ENCODE measurements around the gene PERCC1. TPM values are rescaled to one million over a fixed set of nuclear protein-coding genes. Genes with fewer than 3 reads are reported as not detected.
A peak's percentile ranks its signal among the peaks of the same experiment; 100 is the strongest.
"Not testable (repeated sequence)": the region's sequence is repeated elsewhere in the genome, so short reads cannot be mapped to it uniquely, and the experiment has no call there.

The PERCC1 gene
- total RNA-seq, 1 donor from 2014 or later: not detected

- TF ChIP-seq, protein P1, sequence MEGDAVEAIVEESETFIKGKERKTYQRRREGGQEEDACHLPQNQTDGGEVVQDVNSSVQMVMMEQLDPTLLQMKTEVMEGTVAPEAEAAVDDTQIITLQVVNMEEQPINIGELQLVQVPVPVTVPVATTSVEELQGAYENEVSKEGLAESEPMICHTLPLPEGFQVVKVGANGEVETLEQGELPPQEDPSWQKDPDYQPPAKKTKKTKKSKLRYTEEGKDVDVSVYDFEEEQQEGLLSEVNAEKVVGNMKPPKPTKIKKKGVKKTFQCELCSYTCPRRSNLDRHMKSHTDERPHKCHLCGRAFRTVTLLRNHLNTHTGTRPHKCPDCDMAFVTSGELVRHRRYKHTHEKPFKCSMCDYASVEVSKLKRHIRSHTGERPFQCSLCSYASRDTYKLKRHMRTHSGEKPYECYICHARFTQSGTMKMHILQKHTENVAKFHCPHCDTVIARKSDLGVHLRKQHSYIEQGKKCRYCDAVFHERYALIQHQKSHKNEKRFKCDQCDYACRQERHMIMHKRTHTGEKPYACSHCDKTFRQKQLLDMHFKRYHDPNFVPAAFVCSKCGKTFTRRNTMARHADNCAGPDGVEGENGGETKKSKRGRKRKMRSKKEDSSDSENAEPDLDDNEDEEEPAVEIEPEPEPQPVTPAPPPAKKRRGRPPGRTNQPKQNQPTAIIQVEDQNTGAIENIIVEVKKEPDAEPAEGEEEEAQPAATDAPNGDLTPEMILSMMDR (IDR thresholded peaks at IDR 0.05): no peak
- Mint-ChIP-seq H3K27ac (ENCODE audit: unreplicated experiment) (no peak overlapping the region), H3K9me3 (ENCODE audit: low read depth) (no peaks in the 10 kb centered on the region), H3K36me3 (ENCODE audit: low read depth) (peaks cover 2% of the 10 kb centered on the region), H3K27me3 (ENCODE audit: low read depth) (no peaks in the 10 kb centered on the region), H3K4me3 (ENCODE audit: unreplicated experiment) (no peak overlapping the region), H3K4me1 (ENCODE audit: low read depth) (peaks cover 6% of the 10 kb centered on the region)
- peak; percentile 78 for DNase-seq (ENCODE audit: low spot score)
Observed at GRCh38 chr16:1465567-1465915, 34.7 kb downstream of the PERCC1 start.

- H3K27me3 Mint-ChIP-seq (ENCODE audit: low read depth): no peaks in the 10 kb centered on the region
- no peaks in the 10 kb centered on the region for H3K9me3 Mint-ChIP-seq (ENCODE audit: low read depth)
- H3K4me1 Mint-ChIP-seq (ENCODE audit: low read depth): peaks cover 11% of the 10 kb centered on the region
- DNase-seq (ENCODE audit: low spot score): peak; percentile 72
- H3K4me3 Mint-ChIP-seq (ENCODE audit: unreplicated experiment): no peak overlapping the region
- no peak overlapping the region for H3K27ac Mint-ChIP-seq (ENCODE audit: unreplicated experiment)
- TF ChIP-seq, protein P1 (IDR thresholded peaks at IDR 0.05): no peak
- H3K36me3 Mint-ChIP-seq (ENCODE audit: low read depth): peaks cover 2% of the 10 kb centered on the region
Observed at GRCh38 chr16:1466054-1466453, 35.2 kb downstream of the PERCC1 start.

DNA sequence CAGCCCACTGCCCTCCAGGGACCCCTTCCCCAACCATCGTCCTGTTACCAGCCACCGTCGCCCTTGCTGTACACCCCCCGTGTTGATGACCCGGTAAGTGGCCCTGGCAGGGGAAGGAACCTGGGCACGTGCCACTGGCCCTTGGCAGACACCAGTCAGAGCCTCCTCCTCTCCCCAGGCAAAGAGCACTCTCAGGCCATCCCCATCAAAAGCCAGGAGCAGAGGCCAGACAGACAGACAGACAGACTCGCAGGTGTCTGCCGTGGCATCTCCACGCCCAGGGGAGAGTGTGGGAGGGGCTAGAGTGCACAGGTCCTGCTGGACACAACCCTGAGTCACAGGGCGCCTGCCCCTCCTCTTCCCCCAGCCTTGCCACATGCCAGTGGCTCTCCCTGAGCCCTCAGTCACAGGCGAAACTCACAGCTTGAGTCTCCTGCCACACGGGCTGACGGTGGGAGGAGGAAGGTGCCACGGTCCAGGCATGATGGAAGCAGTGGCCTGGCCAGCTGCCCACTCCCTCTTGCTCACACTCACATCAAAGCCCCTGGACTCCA, 36.2 kb downstream of the PERCC1 start:
- H3K4me3 Mint-ChIP-seq (ENCODE audit: unreplicated experiment): no peak overlapping the region
- H3K27ac Mint-ChIP-seq (ENCODE audit: unreplicated experiment): peak overlapping the region; percentile 32
- no peaks in the 10 kb centered on the region for H3K36me3 Mint-ChIP-seq (ENCODE audit: low read depth)

DNA sequence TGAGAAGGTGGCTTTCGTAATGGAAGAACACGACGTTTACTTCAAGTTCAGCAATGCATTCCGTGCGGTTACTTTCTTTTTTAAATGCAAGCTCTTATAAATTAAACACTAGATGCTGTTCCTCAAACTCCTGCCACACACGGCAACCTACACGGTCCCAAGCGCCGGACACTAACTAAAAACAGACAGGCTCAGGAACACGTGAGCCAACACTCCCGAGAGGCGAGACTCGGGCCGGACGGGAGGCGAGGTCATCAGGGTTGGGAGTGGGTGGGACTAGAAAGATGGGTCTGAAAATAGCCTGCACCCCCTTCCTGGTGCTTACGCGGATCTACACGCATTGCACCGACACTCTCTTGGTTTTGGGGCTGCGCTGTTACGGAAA, 37.5 kb downstream of the PERCC1 start:
- H3K9me3 Mint-ChIP-seq (ENCODE audit: low read depth): no peaks in the 10 kb centered on the region
- no peak for DNase-seq (ENCODE audit: low spot score)
- no peaks in the 10 kb centered on the region for H3K36me3 Mint-ChIP-seq (ENCODE audit: low read depth)
- no peak overlapping the region for H3K27ac Mint-ChIP-seq (ENCODE audit: unreplicated experiment)
- no peak overlapping the region for H3K4me3 Mint-ChIP-seq (ENCODE audit: unreplicated experiment)
- H3K27me3 Mint-ChIP-seq (ENCODE audit: low read depth): no peaks in the 10 kb centered on the region
- TF ChIP-seq, protein P1 (IDR thresholded peaks at IDR 0.05): no peak
- H3K4me1 Mint-ChIP-seq (ENCODE audit: low read depth): peaks cover 28% of the 10 kb centered on the region

More for the DNA sequence above, 36.2 kb downstream of the PERCC1 start:
- Mint-ChIP-seq H3K9me3 (ENCODE audit: low read depth) (no peaks in the 10 kb centered on the region), H3K27me3 (ENCODE audit: low read depth) (no peaks in the 10 kb centered on the region), H3K4me1 (ENCODE audit: low read depth) (peaks cover 19% of the 10 kb centered on the region)
- peak; percentile 68 for DNase-seq (ENCODE audit: low spot score)
- TF ChIP-seq, protein P1 (IDR thresholded peaks at IDR 0.05): no peak

GRCh38 chr16:1469141-1469540, 38.3 kb downstream of the PERCC1 start:
- not testable (repeated sequence) for H3K9me3 Mint-ChIP-seq (ENCODE audit: low read depth); H3K36me3 Mint-ChIP-seq (ENCODE audit: low read depth); H3K27ac Mint-ChIP-seq (ENCODE audit: unreplicated experiment); DNase-seq (ENCODE audit: low spot score); H3K4me3 Mint-ChIP-seq (ENCODE audit: unreplicated experiment); H3K27me3 Mint-ChIP-seq (ENCODE audit: low read depth)
- H3K4me1 Mint-ChIP-seq (ENCODE audit: low read depth): peaks cover 34% of the 10 kb centered on the region

DNA sequence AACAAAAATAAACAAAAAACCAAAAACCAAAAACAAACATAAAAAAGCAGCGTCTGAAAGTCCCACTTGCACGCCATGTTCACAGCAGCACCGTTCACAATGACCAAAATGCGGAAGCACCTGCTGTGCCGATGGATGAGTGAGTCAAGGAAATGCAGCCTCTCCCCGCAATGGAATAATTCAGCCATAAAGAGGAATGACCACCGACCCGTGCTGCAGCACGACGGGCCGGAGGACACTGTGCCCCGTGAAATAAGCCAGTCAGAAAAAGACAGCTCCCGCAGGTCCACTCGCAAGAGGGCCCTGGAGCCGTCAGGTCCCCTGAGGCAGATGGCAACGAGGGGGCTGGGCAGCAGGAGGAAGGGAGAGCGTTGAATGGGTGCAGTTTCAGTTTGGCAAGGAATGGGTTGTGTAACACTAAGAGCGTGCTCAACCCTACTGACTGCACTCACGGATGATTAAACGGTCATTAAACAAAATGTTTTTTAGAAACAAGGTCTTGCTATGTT, 38.9 kb downstream of the PERCC1 start:
- Mint-ChIP-seq H3K4me3 (ENCODE audit: unreplicated experiment) (no peak overlapping the region), H3K9me3 (ENCODE audit: low read depth) (no peaks in the 10 kb centered on the region), H3K27me3 (ENCODE audit: low read depth) (no peaks in the 10 kb centered on the region), H3K4me1 (ENCODE audit: low read depth) (peaks cover 35% of the 10 kb centered on the region), H3K27ac (ENCODE audit: unreplicated experiment) (peak overlapping the region; percentile 36), H3K36me3 (ENCODE audit: low read depth) (no peaks in the 10 kb centered on the region)
- TF ChIP-seq, protein P1 (IDR thresholded peaks at IDR 0.05): no peak
- no peak for DNase-seq (ENCODE audit: low spot score)
